NCI-H2196 treated with DMSO at 0.1 percent for 48 hours (cell line): ENCODE data around the gene ORMDL3.
"Not testable (repeated sequence)": the region's sequence is repeated elsewhere in the genome, so short reads cannot be mapped to it uniquely, and the experiment has no call there.

Experiments
- DNase-seq: peaks from one replicate; lab custom pipeline; 2025; ENCODE audit not compliant: unreplicated experiment; lab: John Stamatoyannopoulos, UW

Gene ORMDL3

GRCh38 chr17:39887078-39887477, 40.3 kb downstream of the ORMDL3 start:
- no peak for DNase-seq

GRCh38 chr17:39886102-39886501, 41.3 kb downstream of the ORMDL3 start:
- not testable (repeated sequence) for DNase-seq

GRCh38 chr17:39872751-39873150, 54.6 kb downstream of the ORMDL3 start:
- DNase-seq, result no peak

- no peak for DNase-seq
Measured at GRCh38 chr17:39871801-39872200, 55.6 kb downstream of the ORMDL3 start.
